Measurements from ENCODE around the gene SH3BP5.

Gene SH3BP5

GRCh38 chr3:15205934-15206661 is 126.3 kb downstream of the SH3BP5 start, which contains the start of gene CAPN7:
CAPN7 (plus strand) TSS chr3:15206246; CDS start chr3:15206496, 250 bp downstream.
- DNase-seq (ENCODE audit: low spot score), result peak; percentile 98

GRCh38 chr3:15205482-15205933 is 126.9 kb downstream of the SH3BP5 start:
- DNase-seq (ENCODE audit: low spot score), result no peak

Measured in AG08395 (cell line).